PFSK-1 (cell line): ENCODE data around the gene BPIFB1.

Experiments used
- FOXP2 ChIP-seq: optimal IDR thresholded peaks from 2 replicates; pipeline ENCODE3; 2011; ENCODE audit warnings: borderline replicate concordance, control low read depth, inconsistent platforms; ENCODE audit not compliant: insufficient read depth; ENCODE audit errors: extremely low read length, extremely low read depth
- POLR2AphosphoS5 ChIP-seq: IDR thresholded peaks from 2 replicates; pipeline ENCODE4 v1.6.1; 2012; ENCODE audit warnings: low read depth, mild to moderate bottlenecking, control low read depth, low read length, moderate library complexity
- SIN3A ChIP-seq: IDR thresholded peaks from 2 replicates; pipeline ENCODE4 v1.6.1; 2012; ENCODE audit warnings: mild to moderate bottlenecking, low read length, moderate library complexity, borderline replicate concordance; ENCODE audit not compliant: insufficient read depth
- TAF1 ChIP-seq: IDR thresholded peaks from 2 replicates; pipeline ENCODE4 v1.6.1; 2012; ENCODE audit warnings: low read length, control low read depth, borderline replicate concordance; ENCODE audit not compliant: insufficient read depth
- TF ChIP-seq, protein P1 (sequence below), 2 experiments: IDR thresholded peaks; 2 replicates each; pipeline versions ENCODE4 v1.6.1 to v1.8.0; 2011 to 2012; ENCODE audit warnings: low read depth in 2 of 2, low read length in 2 of 2, control low read depth in 1 of 2, inconsistent platforms in 1 of 2, mild to moderate bottlenecking in 1 of 2, moderate library complexity in 1 of 2; ENCODE audit not compliant: insufficient read depth in 1 of 2

GRCh38 chr20:33306228-33306627 lies 23.2 kb downstream of the BPIFB1 start:
- TF ChIP-seq POLR2AphosphoS5 (no peak), SIN3A (no peak), TAF1 (no peak), FOXP2 (no peak)
- TF ChIP-seq, protein P1, sequence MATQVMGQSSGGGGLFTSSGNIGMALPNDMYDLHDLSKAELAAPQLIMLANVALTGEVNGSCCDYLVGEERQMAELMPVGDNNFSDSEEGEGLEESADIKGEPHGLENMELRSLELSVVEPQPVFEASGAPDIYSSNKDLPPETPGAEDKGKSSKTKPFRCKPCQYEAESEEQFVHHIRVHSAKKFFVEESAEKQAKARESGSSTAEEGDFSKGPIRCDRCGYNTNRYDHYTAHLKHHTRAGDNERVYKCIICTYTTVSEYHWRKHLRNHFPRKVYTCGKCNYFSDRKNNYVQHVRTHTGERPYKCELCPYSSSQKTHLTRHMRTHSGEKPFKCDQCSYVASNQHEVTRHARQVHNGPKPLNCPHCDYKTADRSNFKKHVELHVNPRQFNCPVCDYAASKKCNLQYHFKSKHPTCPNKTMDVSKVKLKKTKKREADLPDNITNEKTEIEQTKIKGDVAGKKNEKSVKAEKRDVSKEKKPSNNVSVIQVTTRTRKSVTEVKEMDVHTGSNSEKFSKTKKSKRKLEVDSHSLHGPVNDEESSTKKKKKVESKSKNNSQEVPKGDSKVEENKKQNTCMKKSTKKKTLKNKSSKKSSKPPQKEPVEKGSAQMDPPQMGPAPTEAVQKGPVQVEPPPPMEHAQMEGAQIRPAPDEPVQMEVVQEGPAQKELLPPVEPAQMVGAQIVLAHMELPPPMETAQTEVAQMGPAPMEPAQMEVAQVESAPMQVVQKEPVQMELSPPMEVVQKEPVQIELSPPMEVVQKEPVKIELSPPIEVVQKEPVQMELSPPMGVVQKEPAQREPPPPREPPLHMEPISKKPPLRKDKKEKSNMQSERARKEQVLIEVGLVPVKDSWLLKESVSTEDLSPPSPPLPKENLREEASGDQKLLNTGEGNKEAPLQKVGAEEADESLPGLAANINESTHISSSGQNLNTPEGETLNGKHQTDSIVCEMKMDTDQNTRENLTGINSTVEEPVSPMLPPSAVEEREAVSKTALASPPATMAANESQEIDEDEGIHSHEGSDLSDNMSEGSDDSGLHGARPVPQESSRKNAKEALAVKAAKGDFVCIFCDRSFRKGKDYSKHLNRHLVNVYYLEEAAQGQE (IDR thresholded peaks at IDR 0.05; ENCODE audit: insufficient read depth in 1 of 2, low read depth in 2 of 2, low read length in 2 of 2): no peak
